C4-2B (cell line): ENCODE results near the gene FZD8.

Source experiments
- ZFX ChIP-seq: fragments of 450-650 bp; IDR thresholded peaks from 2 replicates; pipeline ENCODE4 v1.6.1; 2017
- TF ChIP-seq, protein P1 (sequence below): fragments of 450-650 bp; conservative IDR thresholded peaks from 2 replicates; pipeline ENCODE4 v1.5.1; 2017; ENCODE audit warnings: mild to moderate bottlenecking

GRCh38 chr10:35667971-35668370, 25.9 kb upstream of the FZD8 start:
- TF ChIP-seq, protein P1, sequence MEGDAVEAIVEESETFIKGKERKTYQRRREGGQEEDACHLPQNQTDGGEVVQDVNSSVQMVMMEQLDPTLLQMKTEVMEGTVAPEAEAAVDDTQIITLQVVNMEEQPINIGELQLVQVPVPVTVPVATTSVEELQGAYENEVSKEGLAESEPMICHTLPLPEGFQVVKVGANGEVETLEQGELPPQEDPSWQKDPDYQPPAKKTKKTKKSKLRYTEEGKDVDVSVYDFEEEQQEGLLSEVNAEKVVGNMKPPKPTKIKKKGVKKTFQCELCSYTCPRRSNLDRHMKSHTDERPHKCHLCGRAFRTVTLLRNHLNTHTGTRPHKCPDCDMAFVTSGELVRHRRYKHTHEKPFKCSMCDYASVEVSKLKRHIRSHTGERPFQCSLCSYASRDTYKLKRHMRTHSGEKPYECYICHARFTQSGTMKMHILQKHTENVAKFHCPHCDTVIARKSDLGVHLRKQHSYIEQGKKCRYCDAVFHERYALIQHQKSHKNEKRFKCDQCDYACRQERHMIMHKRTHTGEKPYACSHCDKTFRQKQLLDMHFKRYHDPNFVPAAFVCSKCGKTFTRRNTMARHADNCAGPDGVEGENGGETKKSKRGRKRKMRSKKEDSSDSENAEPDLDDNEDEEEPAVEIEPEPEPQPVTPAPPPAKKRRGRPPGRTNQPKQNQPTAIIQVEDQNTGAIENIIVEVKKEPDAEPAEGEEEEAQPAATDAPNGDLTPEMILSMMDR = no peak
- no peak for TF ChIP-seq ZFX
